GM23248 (cell line): ENCODE results near the gene PHIP.

Source experiments
- EZH2 ChIP-seq: fragments of 200-600 bp; sonication (generic); IDR thresholded peaks from 2 replicates; pipeline ENCODE4 v1.6.1; 2018; ENCODE audit warnings: antibody characterized with exemption, mild to moderate bottlenecking; ENCODE audit not compliant: insufficient read depth, poor library complexity, severe bottlenecking
- EZH2phosphoT487 ChIP-seq: fragments of 200-600 bp; sonication (generic); IDR thresholded peaks from 2 replicates; pipeline ENCODE4 v1.6.1; 2018; ENCODE audit warnings: antibody characterized with exemption, moderate library complexity, mild to moderate bottlenecking, low read depth; ENCODE audit not compliant: insufficient read depth

GRCh38 chr6:79042088-79042798 lies 35.8 kb downstream of the PHIP start:
- TF ChIP-seq EZH2 (no peak), EZH2phosphoT487 (no peak)
